OCI-LY7 (cell line): ENCODE results near the gene ATP5F1E.

Experiments
- CTCF ChIP-seq: fragments of 200-600 bp; sonication (generic); conservative IDR thresholded peaks from 2 replicates; pipeline ENCODE4 v1.5.1; 2014; ENCODE audit warnings: mild to moderate bottlenecking, antibody characterized with exemption, low read length, moderate library complexity, mixed read lengths
- EZH2phosphoT487 ChIP-seq: fragments of 200-600 bp; sonication (generic); IDR thresholded peaks from 2 replicates; pipeline ENCODE4 v1.6.1; 2018; ENCODE audit warnings: low read depth, borderline replicate concordance, mild to moderate bottlenecking, mixed run types, antibody characterized with exemption, low read length, moderate library complexity, mixed read lengths

DNA sequence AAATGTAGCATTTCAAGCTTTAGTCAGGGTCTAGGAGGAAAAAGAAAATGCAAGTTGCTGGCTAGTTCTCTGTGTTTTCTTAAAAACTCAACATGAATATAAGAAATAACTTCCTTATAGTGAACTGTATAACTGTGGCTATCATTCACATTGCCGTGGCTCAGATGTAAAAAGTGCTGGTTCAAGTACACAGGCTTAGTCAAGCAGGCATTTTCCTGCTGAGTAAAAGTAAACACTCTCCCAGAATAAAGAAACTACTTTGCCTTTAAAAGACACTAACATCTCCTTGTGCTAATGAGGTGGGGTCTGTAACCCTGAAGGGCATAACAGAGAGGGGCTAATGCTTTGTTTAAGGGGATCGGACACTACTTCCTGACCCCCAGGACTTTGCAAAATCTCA lies 3.3 kb downstream of the ATP5F1E start:
- TF ChIP-seq CTCF (no peak), EZH2phosphoT487 (no peak)
